Middle frontal gyrus (tissue), 1 donor: ENCODE results near the gene C14orf132.

Source experiments
- DNase-seq: peaks from one replicate; pipeline ENCODE4 v3.0.0-alpha.2; 2015; ENCODE audit warnings: low spot score; ENCODE audit errors: extremely low spot score

The C14orf132 gene

DNA sequence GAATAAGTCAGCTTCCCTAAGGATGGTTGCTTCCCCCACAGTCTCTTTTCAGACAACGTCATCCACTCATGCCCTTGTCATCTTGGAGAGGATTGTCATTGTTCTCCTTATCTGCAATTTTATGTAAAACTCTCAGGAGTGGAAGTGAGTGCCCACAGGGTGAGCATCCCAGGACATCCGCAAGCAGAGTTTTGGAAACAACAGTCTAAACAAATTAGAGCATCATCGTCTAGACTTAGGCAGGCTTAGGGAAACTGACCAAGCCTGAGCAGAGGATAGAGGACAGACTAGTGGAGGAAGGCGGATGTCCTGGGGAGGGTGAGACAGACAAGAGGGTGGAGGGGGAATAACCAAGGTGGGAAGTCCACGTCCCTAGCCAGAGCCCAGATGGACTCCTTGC is 101.8 kb downstream of the C14orf132 start:
- DNase-seq: no peak
